Stomach (tissue), 4 donors: Measurements from ENCODE around the gene TOP3B.

Source experiments
- POLR2A ChIP-seq, 4 donors: fragments of 450-650 bp; IDR thresholded peaks; one replicate each; pipeline ENCODE4 v1.6.1; 2016; ENCODE audit warnings: antibody characterized with exemption in 4 of 4, control low read depth in 2 of 4, mild to moderate bottlenecking in 1 of 4, moderate library complexity in 1 of 4
- POLR2AphosphoS5 ChIP-seq, 3 donors: sonication (generic); formaldehyde crosslinking; IDR thresholded peaks; one replicate each; pipeline ENCODE4 v1.6.1; 2016; ENCODE audit warnings: antibody characterized with exemption in 3 of 3
- TF ChIP-seq, protein P1 (sequence below), 7 experiments: fragments of 450-650 bp in 4 of 7; fragments of 200-600 bp in 3 of 7; sonication (generic) in 3 of 7; IDR thresholded peaks; one replicate each; pipeline ENCODE4 v1.5.1; 2016 to 2019; ENCODE audit warnings: antibody characterized with exemption in 7 of 7, control low read depth in 2 of 7, mild to moderate bottlenecking in 1 of 7

DNA sequence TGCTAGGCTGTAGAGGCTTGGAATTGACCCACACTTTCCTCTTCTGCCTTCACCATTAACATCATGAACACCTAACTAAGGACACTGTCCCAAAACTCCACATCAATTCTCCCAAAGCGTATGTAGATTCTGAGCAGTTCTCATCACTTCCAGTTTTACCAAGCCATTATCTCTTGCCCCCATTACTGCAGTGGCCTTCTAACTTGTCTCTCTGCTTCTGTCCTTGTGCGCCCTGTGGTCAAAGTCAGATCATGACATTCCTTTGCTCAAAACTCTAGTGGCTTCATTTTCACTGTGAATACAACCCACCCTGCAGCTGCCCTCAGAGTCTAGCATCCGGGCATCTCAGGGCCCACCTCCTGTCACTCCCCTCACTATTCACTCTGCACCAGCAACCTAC is 13.1 kb upstream of the TOP3B start:
- TF ChIP-seq, protein P1, sequence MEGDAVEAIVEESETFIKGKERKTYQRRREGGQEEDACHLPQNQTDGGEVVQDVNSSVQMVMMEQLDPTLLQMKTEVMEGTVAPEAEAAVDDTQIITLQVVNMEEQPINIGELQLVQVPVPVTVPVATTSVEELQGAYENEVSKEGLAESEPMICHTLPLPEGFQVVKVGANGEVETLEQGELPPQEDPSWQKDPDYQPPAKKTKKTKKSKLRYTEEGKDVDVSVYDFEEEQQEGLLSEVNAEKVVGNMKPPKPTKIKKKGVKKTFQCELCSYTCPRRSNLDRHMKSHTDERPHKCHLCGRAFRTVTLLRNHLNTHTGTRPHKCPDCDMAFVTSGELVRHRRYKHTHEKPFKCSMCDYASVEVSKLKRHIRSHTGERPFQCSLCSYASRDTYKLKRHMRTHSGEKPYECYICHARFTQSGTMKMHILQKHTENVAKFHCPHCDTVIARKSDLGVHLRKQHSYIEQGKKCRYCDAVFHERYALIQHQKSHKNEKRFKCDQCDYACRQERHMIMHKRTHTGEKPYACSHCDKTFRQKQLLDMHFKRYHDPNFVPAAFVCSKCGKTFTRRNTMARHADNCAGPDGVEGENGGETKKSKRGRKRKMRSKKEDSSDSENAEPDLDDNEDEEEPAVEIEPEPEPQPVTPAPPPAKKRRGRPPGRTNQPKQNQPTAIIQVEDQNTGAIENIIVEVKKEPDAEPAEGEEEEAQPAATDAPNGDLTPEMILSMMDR (IDR thresholded peaks at IDR 0.05) = no peak
- TF ChIP-seq POLR2A (IDR thresholded peaks at IDR 0.05) = no peak
- TF ChIP-seq POLR2AphosphoS5 (IDR thresholded peaks at IDR 0.05) = no peak
